IMR-90 (cell line): ENCODE measurements around the gene SLX9. TPM values are rescaled to one million over a fixed set of nuclear protein-coding genes. Genes with fewer than 3 reads are reported as not detected.

Source experiments
- ATAC-seq: fragments of 200-7000 bp; cut with Tn5 transposase; 2 replicates; pipeline ENCODE4 v1.9.1; 2020; ENCODE audit warnings: low read depth, mild to moderate bottlenecking, moderate library complexity
- BruUV-seq: library from RNA; stranded (reverse); fragments of 400-500 nt; replicated peaks from 2 replicates; lab custom pipeline; 2021; lab: Mats Ljungman, UMichigan
- CTCF ChIA-PET: fragments of 300-600 bp; formaldehyde crosslinking; extraction: SDS; loops from one replicate; lab custom pipeline; 2021; ENCODE audit warnings: antibody characterized with exemption; lab: Yijun Ruan, JAX
- POLR2A ChIA-PET: fragments of 300-600 bp; sonication (Branson Sonifier 250); formaldehyde crosslinking; loops from one replicate; lab custom pipeline; 2022; ENCODE audit warnings: antibody characterized with exemption; ENCODE audit not compliant: unreplicated experiment; lab: Charles Lee
- DNase-seq: peaks from one replicate; pipeline ENCODE4 v3.0.0; 2013
- H2AFZ ChIP-seq: replicated peaks from 2 replicates; pipeline ENCODE3; 2013; ENCODE audit warnings: low read length, mild to moderate bottlenecking; ENCODE audit not compliant: poor library complexity
- H2AK5ac ChIP-seq: 2 replicates; pipeline ENCODE4 v1.6.1; 2013; ENCODE audit warnings: low read depth, low read length, inconsistent platforms
- H2AK9ac ChIP-seq: replicated peaks from 2 replicates; pipeline ENCODE3; 2013; ENCODE audit warnings: mild to moderate bottlenecking, low read depth, low read length, moderate library complexity; ENCODE audit not compliant: poor library complexity
- H2BK120ac ChIP-seq: 2 replicates; pipeline ENCODE4 v1.6.1; 2013; ENCODE audit warnings: low read depth, low read length, inconsistent platforms
- H2BK15ac ChIP-seq: 3 replicates; pipeline ENCODE4 v1.6.1; 2013; ENCODE audit warnings: low read depth, low read length, inconsistent platforms
- H2BK20ac ChIP-seq: 2 replicates; pipeline ENCODE4 v1.6.1; 2013; ENCODE audit warnings: low read depth, mild to moderate bottlenecking, inconsistent platforms, low read length, moderate library complexity
- H2BK5ac ChIP-seq: 2 replicates; pipeline ENCODE4 v1.6.1; 2013; ENCODE audit warnings: mild to moderate bottlenecking, low read depth, low read length, inconsistent platforms; ENCODE audit not compliant: poor library complexity, severe bottlenecking
- H3K14ac ChIP-seq: replicated peaks from 2 replicates; pipeline ENCODE4 v1.6.1; 2013; ENCODE audit warnings: low read depth, low read length, inconsistent platforms
- H3K18ac ChIP-seq: 2 replicates; pipeline ENCODE4 v1.6.1; 2013; ENCODE audit warnings: low read depth, low read length, control low read depth
- H3K23ac ChIP-seq: 2 replicates; pipeline ENCODE4 v1.6.1; 2013; ENCODE audit warnings: low read depth, low read length, inconsistent platforms
- H3K27ac ChIP-seq: 2 replicates; pipeline ENCODE4 v1.5.1; 2013; ENCODE audit warnings: mild to moderate bottlenecking, control low read depth, low read length; ENCODE audit not compliant: insufficient read depth
- H3K27me3 ChIP-seq: 2 replicates; pipeline ENCODE4 v1.6.1; 2013; ENCODE audit warnings: low read length; ENCODE audit not compliant: control insufficient read depth, insufficient read depth
- H3K36me3 ChIP-seq: 2 replicates; pipeline ENCODE4 v1.6.1; 2013; ENCODE audit warnings: low read length, mixed read lengths; ENCODE audit not compliant: control insufficient read depth, insufficient read depth
- H3K4ac ChIP-seq: 2 replicates; pipeline ENCODE4 v1.6.1; 2013; ENCODE audit warnings: low read depth, low read length, inconsistent platforms
- H3K4me1 ChIP-seq: 2 replicates; pipeline ENCODE4 v1.6.1; 2013; ENCODE audit warnings: low read length, mixed read lengths; ENCODE audit not compliant: control insufficient read depth, insufficient read depth
- H3K4me2 ChIP-seq: 2 replicates; pipeline ENCODE4 v1.6.1; 2013; ENCODE audit warnings: low read depth, mild to moderate bottlenecking, control low read depth, low read length, moderate library complexity
- H3K4me3 ChIP-seq: 2 replicates; pipeline ENCODE4 v1.5.1; 2013; ENCODE audit warnings: low read depth, mild to moderate bottlenecking, control low read depth, low read length, moderate library complexity; ENCODE audit not compliant: insufficient read depth
- H3K56ac ChIP-seq: 2 replicates; pipeline ENCODE4 v1.6.1; 2013; ENCODE audit warnings: low read length, inconsistent platforms; ENCODE audit not compliant: insufficient read depth; ENCODE audit errors: extremely low read depth
- H3K79me1 ChIP-seq, 2 experiments: 2 replicates each; pipeline ENCODE4 v1.6.1; 2013; ENCODE audit warnings: low read length in 2 of 2, inconsistent platforms in 1 of 2, low read depth in 1 of 2
- H3K9ac ChIP-seq: 2 replicates; pipeline ENCODE4 v1.6.1; 2013; ENCODE audit warnings: low read depth, low read length, control low read depth
- H3K9me1 ChIP-seq: 2 replicates; pipeline ENCODE4 v1.6.1; 2013; ENCODE audit warnings: low read length, inconsistent platforms; ENCODE audit not compliant: insufficient read depth
- H3K9me3 ChIP-seq: 2 replicates; pipeline ENCODE4 v1.6.1; 2013; ENCODE audit warnings: low read length; ENCODE audit not compliant: control insufficient read depth, insufficient read depth
- H4K20me1 ChIP-seq: 2 replicates; pipeline ENCODE4 v1.6.1; 2013; ENCODE audit warnings: low read length, inconsistent platforms; ENCODE audit not compliant: insufficient read depth
- H4K5ac ChIP-seq: 2 replicates; pipeline ENCODE4 v1.6.1; 2013; ENCODE audit warnings: mild to moderate bottlenecking, low read depth, low read length, control low read depth
- H4K8ac ChIP-seq, 2 experiments: 2 replicates each; pipeline ENCODE4 v1.6.1; 2013; ENCODE audit warnings: low read depth in 2 of 2, low read length in 2 of 2, control low read depth in 1 of 2, inconsistent platforms in 1 of 2
- H4K91ac ChIP-seq: 2 replicates; pipeline ENCODE4 v1.6.1; 2013; ENCODE audit warnings: low read depth, low read length, inconsistent platforms; ENCODE audit not compliant: insufficient read depth
- CEBPB ChIP-seq: IDR thresholded peaks from 2 replicates; pipeline ENCODE4 v1.6.1; 2012; ENCODE audit warnings: low read depth, low read length, improper control_type of control experiment
- FOS ChIP-seq: fragments of 150-350 bp; IDR thresholded peaks from 2 replicates; pipeline ENCODE4 v1.6.1; 2016; ENCODE audit warnings: low read depth, low read length
- MAZ ChIP-seq: IDR thresholded peaks from 2 replicates; pipeline ENCODE4 v1.6.1; 2012; ENCODE audit warnings: low read depth, mild to moderate bottlenecking, low read length, improper control_type of control experiment, moderate library complexity, borderline replicate concordance
- RCOR1 ChIP-seq: IDR thresholded peaks from 2 replicates; pipeline ENCODE4 v1.6.1; 2012; ENCODE audit warnings: mild to moderate bottlenecking, low read length, improper control_type of control experiment; ENCODE audit not compliant: insufficient replicate concordance
- WGBS, 2 experiments: methylation state at CpG; one replicate each; pipeline versions ENCODE4 v1.1.5 to v1.1.7; 2013; ENCODE audit warnings: missing lambda C conversion rate in 2 of 2; ENCODE audit not compliant: insufficient read length in 1 of 2; ENCODE audit errors: extremely low coverage in 2 of 2; 5-methylcytosine and 5-hydroxymethylcytosine counted together
- dilution Hi-C: fragments of 300-500 bp; cut with HindIII; formaldehyde crosslinking; loops from one replicate; pipeline ENCODE4 v1.14.3; 2018; ENCODE audit warnings: low sequenced_read_pairs; ENCODE audit not compliant: unreplicated experiment
- in situ Hi-C: fragments of 300-500 bp; cut with MboI; formaldehyde crosslinking; loops from 3 replicates; pipeline ENCODE4 v1.14.3; 2019; ENCODE audit warnings: low sequenced_read_pairs, inconsistent platforms, mixed read lengths
- intact Hi-C: fragments of 100-400 bp; cut with micrococcal nuclease; formaldehyde crosslinking; loops from 2 replicates; pipeline ENCODE4 v1.10.0; 2022
- polyA plus RNA-seq, 3 experiments: library from polyadenylated mRNA; depleted of rRNA; stranded (reverse); fragments of >200 nt; gene quantifications; 2 replicates each; pipeline ENCODE4 v1.2.3, GENCODE V29; 2012; ENCODE audit warnings: low replicate concordance in 1 of 3
- total RNA-seq: library from RNA; depleted of rRNA; stranded (reverse); fragments of >200 nt; gene quantifications from 2 replicates; pipeline ENCODE4 v1.2.3, GENCODE V29; 2012

SLX9 gene
- total and polyA plus RNA-seq, 2 of the 4 experiments (the other 2 are of a cell fraction), result 10.4 to 21.7 TPM

DNA sequence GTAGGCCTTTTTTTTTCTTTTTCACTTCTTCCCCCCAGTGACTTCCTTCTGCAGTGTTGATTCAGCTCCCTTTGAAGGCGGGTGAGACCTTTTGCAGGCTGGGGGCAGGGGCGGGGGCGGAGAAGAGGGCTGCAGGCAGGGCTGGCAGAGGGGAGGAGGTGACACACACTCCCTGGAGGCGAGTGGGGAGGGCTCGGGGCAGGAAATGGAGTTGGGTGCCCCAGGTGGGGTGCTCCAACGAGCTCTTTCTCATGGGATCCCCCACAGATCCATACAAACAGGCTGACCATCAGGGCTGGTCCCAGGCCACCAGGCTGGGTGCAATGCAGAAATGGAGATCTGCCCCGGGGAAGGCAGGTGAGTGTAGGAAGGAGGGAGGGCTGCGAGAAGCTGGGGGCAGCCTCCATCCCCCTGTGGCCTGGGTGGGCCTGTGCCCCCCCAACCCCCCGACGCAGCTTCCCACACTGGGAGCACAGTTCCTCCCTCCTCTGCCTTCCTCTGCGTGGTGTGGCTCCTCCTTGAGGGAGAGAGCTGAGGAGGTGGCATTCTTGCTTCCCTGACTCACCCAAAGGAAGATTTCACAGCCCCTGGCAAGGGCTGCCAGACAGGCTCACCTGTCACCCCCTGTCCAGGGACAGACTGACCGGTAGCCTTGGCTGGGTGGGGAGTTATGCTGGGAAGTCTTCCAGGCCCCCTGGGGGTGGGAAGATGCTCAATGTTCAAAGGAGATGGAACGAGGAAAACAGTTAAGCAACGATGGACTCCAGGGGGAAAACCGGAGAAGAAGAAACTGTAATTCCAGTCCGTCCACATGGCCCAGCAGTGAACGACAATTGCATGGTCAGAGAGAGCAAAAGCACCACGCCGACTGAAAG lies 12.0 kb upstream of the SLX9 start:
- dilution Hi-C loops, result no loop called here
- in situ Hi-C loops, result loop anchor here (5.0 to 25.0 kb wide), 2 partner anchors 46 to 416 kb away; no protein-coding TSS in a partner anchor

More for the DNA sequence above, 12.0 kb upstream of the SLX9 start:
- no TSS peak for BruUV-seq
- CTCF ChIA-PET, result interaction anchor here (1.1 kb wide), 1 partner anchor 47 kb away, joined by 4 read pairs; no protein-coding TSS in a partner anchor
- Histone ChIP-seq H3K27me3 (peaks cover 62% of the 10 kb centered on the region), H2AK5ac (peak overlapping the region; percentile 95), H2AFZ (peak overlapping the region; percentile 24), H3K9me3 (peaks cover 7% of the 10 kb centered on the region), H3K56ac (no peak overlapping the region), H3K4ac (peak overlapping the region; percentile 73), H3K9ac (no peak overlapping the region), H3K4me2 (peak overlapping the region; percentile 36; the same call in 1 of the 2 replicates), H3K4me3 (no peak overlapping the region), H2BK120ac (peak overlapping the region; percentile 52; the same call in 1 of the 2 replicates), H4K5ac (no peak overlapping the region), H4K91ac (no peak overlapping the region), H3K4me1 (peaks cover 28% of the 10 kb centered on the region), H3K36me3 (no peaks in the 10 kb centered on the region), H2AK9ac (peak overlapping the region; percentile 75), H2BK15ac (no peak overlapping the region; the same call in 2 of the 3 replicates), H4K8ac (0 out of 4 replicates have a peak overlapping the region, but pooled peaks of 1 of the 2 experiments have one; percentile 11), H3K79me1 (peaks cover 0 to 3% of the 10 kb centered on the region in 2 experiments; a peak in 1 of 4 replicates), H3K23ac (peak overlapping the region; percentile 56; the same call in 1 of the 2 replicates), H3K9me1 (peaks cover 10% of the 10 kb centered on the region; the same call in 1 of the 2 replicates), H2BK20ac (0 out of 2 replicates have a peak overlapping the region, but pooled peaks have one; percentile 1), H3K14ac (no peak overlapping the region), H4K20me1 (peaks cover 45% of the 10 kb centered on the region), H2BK5ac (no peak overlapping the region), H3K27ac (no peak overlapping the region; the same call in 1 of the 2 replicates), H3K18ac (no peak overlapping the region)
- DNase-seq, result peak; percentile 56
- intact Hi-C loops, result loop anchor here (1.0 to 5.0 kb wide), 2 partner anchors 36 to 56 kb away; partner anchors contain the start of gene PTTG1IP
- 10% methylated on average over 2 of the region's 19 CpGs; no CpG with 5 or more reads in 1 of the 2 experiments for WGBS, 2 experiments
- peak; percentile 44 for ATAC-seq
- POLR2A ChIA-PET, result interaction anchor here (0.6 kb wide), 1 partner anchor 107 kb away, joined by 5 read pairs; no protein-coding TSS in a partner anchor
- TF ChIP-seq RCOR1 (peak; percentile 58), CEBPB (peak; percentile 29; the same call in 1 of the 2 replicates), MAZ (peak; percentile 62; the same call in 1 of the 2 replicates), FOS (no peak)
